Stimulated activated effector memory CD8-positive, alpha-beta T cell treated with anti-CD3 and anti-CD28 coated beads, Interleukin-12 subunit alpha, Interleukin-12 subunit beta, amount 100 ng/mL, for 72 hours (primary cell): ENCODE data around the gene ARHGAP6.

ENCODE experiments used
- ATAC-seq: fragments of 150-1000 bp; cut with Tn5 transposase; 2 replicates; pipeline ENCODE4 v1.10.0; 2021
- DNase-seq, 2 donors: peaks; one replicate each; pipeline ENCODE4 v3.0.0; 2021 to 2022; ENCODE audit warnings: low spot score in 2 of 2
- H3K27ac Mint-ChIP-seq: one replicate; pipeline ENCODE4 v1.8.0; 2022; ENCODE audit warnings: mild to moderate bottlenecking, mixed read lengths
- H3K36me3 Mint-ChIP-seq: one replicate; pipeline ENCODE4 v1.8.0; 2022; ENCODE audit warnings: mild to moderate bottlenecking, mixed read lengths
- H3K4me1 Mint-ChIP-seq: one replicate; pipeline ENCODE4 v1.8.0; 2022; ENCODE audit warnings: mixed read lengths
- H3K4me3 Mint-ChIP-seq: one replicate; pipeline ENCODE4 v1.8.0; 2022; ENCODE audit warnings: mild to moderate bottlenecking, mixed read lengths
- H3K9me3 Mint-ChIP-seq: one replicate; pipeline ENCODE4 v1.8.0; 2022; ENCODE audit warnings: mixed read lengths

ARHGAP6 gene

GRCh38 chrX:11447418-11447817, 218.3 kb downstream of the ARHGAP6 start:
- no peak for DNase-seq
- Mint-ChIP-seq H3K9me3 (no peaks in the 10 kb centered on the region), H3K36me3 (no peaks in the 10 kb centered on the region), H3K27ac (no peak overlapping the region), H3K4me1 (no peaks in the 10 kb centered on the region), H3K4me3 (no peak overlapping the region)
- ATAC-seq: no peak

- H3K4me1 Mint-ChIP-seq: no peaks in the 10 kb centered on the region
- no peak overlapping the region for H3K27ac Mint-ChIP-seq
- ATAC-seq (no peak), DNase-seq (no peak)
- no peak overlapping the region for H3K4me3 Mint-ChIP-seq
- no peaks in the 10 kb centered on the region for H3K36me3 Mint-ChIP-seq
- no peaks in the 10 kb centered on the region for H3K9me3 Mint-ChIP-seq
Observed at GRCh38 chrX:11446949-11447348, 218.8 kb downstream of the ARHGAP6 start.

GRCh38 chrX:11446336-11446735, 219.4 kb downstream of the ARHGAP6 start:
- Mint-ChIP-seq H3K27ac (no peak overlapping the region), H3K4me1 (no peaks in the 10 kb centered on the region), H3K9me3 (no peaks in the 10 kb centered on the region), H3K36me3 (no peaks in the 10 kb centered on the region), H3K4me3 (no peak overlapping the region)
- no peak for DNase-seq
- no peak for ATAC-seq

- H3K4me3 Mint-ChIP-seq: no peak overlapping the region
- H3K4me1 Mint-ChIP-seq: no peaks in the 10 kb centered on the region
- no peaks in the 10 kb centered on the region for H3K36me3 Mint-ChIP-seq
- H3K27ac Mint-ChIP-seq: no peak overlapping the region
- ATAC-seq: no peak
- no peak for DNase-seq
- H3K9me3 Mint-ChIP-seq: no peaks in the 10 kb centered on the region
Observed at GRCh38 chrX:11445540-11445939, 220.2 kb downstream of the ARHGAP6 start.

- no peak for ATAC-seq
- DNase-seq: no peak
- Mint-ChIP-seq H3K27ac (no peak overlapping the region), H3K36me3 (no peaks in the 10 kb centered on the region), H3K4me3 (no peak overlapping the region), H3K9me3 (no peaks in the 10 kb centered on the region), H3K4me1 (no peaks in the 10 kb centered on the region)
Observed at GRCh38 chrX:11444052-11444451, 221.7 kb downstream of the ARHGAP6 start.

- H3K4me3 Mint-ChIP-seq: no peak overlapping the region
- no peaks in the 10 kb centered on the region for H3K36me3 Mint-ChIP-seq
- no peaks in the 10 kb centered on the region for H3K4me1 Mint-ChIP-seq
- no peak overlapping the region for H3K27ac Mint-ChIP-seq
- ATAC-seq (no peak), DNase-seq (no peak)
- H3K9me3 Mint-ChIP-seq: no peaks in the 10 kb centered on the region
Observed at GRCh38 chrX:11439846-11440245, 225.9 kb downstream of the ARHGAP6 start.

GRCh38 chrX:11438767-11439166, 227.0 kb downstream of the ARHGAP6 start:
- Mint-ChIP-seq H3K4me3 (no peak overlapping the region), H3K27ac (no peak overlapping the region), H3K36me3 (no peaks in the 10 kb centered on the region), H3K4me1 (no peaks in the 10 kb centered on the region), H3K9me3 (no peaks in the 10 kb centered on the region)
- DNase-seq (no peak), ATAC-seq (no peak)

GRCh38 chrX:11438380-11438723, 227.4 kb downstream of the ARHGAP6 start:
- no peak for ATAC-seq
- no peak overlapping the region for H3K27ac Mint-ChIP-seq
- no peaks in the 10 kb centered on the region for H3K9me3 Mint-ChIP-seq
- H3K4me1 Mint-ChIP-seq: no peaks in the 10 kb centered on the region
- no peak for DNase-seq
- no peaks in the 10 kb centered on the region for H3K36me3 Mint-ChIP-seq
- no peak overlapping the region for H3K4me3 Mint-ChIP-seq

GRCh38 chrX:11437642-11438379, 227.9 kb downstream of the ARHGAP6 start:
- H3K4me1 Mint-ChIP-seq: no peaks in the 10 kb centered on the region
- no peaks in the 10 kb centered on the region for H3K9me3 Mint-ChIP-seq
- H3K27ac Mint-ChIP-seq: no peak overlapping the region
- DNase-seq (no peak), ATAC-seq (no peak)
- H3K4me3 Mint-ChIP-seq: no peak overlapping the region
- no peaks in the 10 kb centered on the region for H3K36me3 Mint-ChIP-seq

GRCh38 chrX:11435568-11435967, 230.2 kb downstream of the ARHGAP6 start:
- H3K4me3 Mint-ChIP-seq: no peak overlapping the region
- H3K27ac Mint-ChIP-seq: no peak overlapping the region
- no peak for DNase-seq

GRCh38 chrX:11434607-11435006, 231.1 kb downstream of the ARHGAP6 start:
- no peak for DNase-seq
- Mint-ChIP-seq H3K27ac (no peak overlapping the region), H3K36me3 (no peaks in the 10 kb centered on the region)

More at GRCh38 chrX:11435568-11435967, 230.2 kb downstream of the ARHGAP6 start:
- no peaks in the 10 kb centered on the region for H3K9me3 Mint-ChIP-seq
- no peaks in the 10 kb centered on the region for H3K4me1 Mint-ChIP-seq
- no peaks in the 10 kb centered on the region for H3K36me3 Mint-ChIP-seq
- ATAC-seq: no peak

GRCh38 chrX:11431786-11432185, 233.9 kb downstream of the ARHGAP6 start:
- no peaks in the 10 kb centered on the region for H3K9me3 Mint-ChIP-seq
- H3K36me3 Mint-ChIP-seq: no peaks in the 10 kb centered on the region
- DNase-seq (no peak), ATAC-seq (no peak)
- no peaks in the 10 kb centered on the region for H3K4me1 Mint-ChIP-seq
- H3K27ac Mint-ChIP-seq: no peak overlapping the region
- H3K4me3 Mint-ChIP-seq: no peak overlapping the region

More at GRCh38 chrX:11434607-11435006, 231.1 kb downstream of the ARHGAP6 start:
- Mint-ChIP-seq H3K9me3 (no peaks in the 10 kb centered on the region), H3K4me1 (no peaks in the 10 kb centered on the region), H3K4me3 (no peak overlapping the region)
- no peak for ATAC-seq

GRCh38 chrX:11430271-11430670, 235.4 kb downstream of the ARHGAP6 start:
- Mint-ChIP-seq H3K9me3 (no peaks in the 10 kb centered on the region), H3K27ac (no peak overlapping the region), H3K36me3 (no peaks in the 10 kb centered on the region), H3K4me3 (no peak overlapping the region), H3K4me1 (no peaks in the 10 kb centered on the region)
- no peak for ATAC-seq
- no peak for DNase-seq

- no peaks in the 10 kb centered on the region for H3K36me3 Mint-ChIP-seq
- no peak overlapping the region for H3K27ac Mint-ChIP-seq
- no peaks in the 10 kb centered on the region for H3K9me3 Mint-ChIP-seq
- H3K4me1 Mint-ChIP-seq: no peaks in the 10 kb centered on the region
- H3K4me3 Mint-ChIP-seq: no peak overlapping the region
- ATAC-seq (no peak), DNase-seq (no peak)
Observed at GRCh38 chrX:11429538-11430085, 236.1 kb downstream of the ARHGAP6 start.

- H3K9me3 Mint-ChIP-seq: no peaks in the 10 kb centered on the region
- H3K4me1 Mint-ChIP-seq: no peaks in the 10 kb centered on the region
- DNase-seq: no peak
- no peak overlapping the region for H3K27ac Mint-ChIP-seq
- H3K36me3 Mint-ChIP-seq: no peaks in the 10 kb centered on the region
- no peak overlapping the region for H3K4me3 Mint-ChIP-seq
- no peak for ATAC-seq
Observed at GRCh38 chrX:11427453-11428071, 238.2 kb downstream of the ARHGAP6 start.
